Endothelial cell of umbilical vein (primary cell): Measurements from ENCODE around the gene CAPN5. TPM values are rescaled to one million over a fixed set of nuclear protein-coding genes. Genes with fewer than 3 reads are reported as not detected.

Source experiments
- BruUV-seq: library from RNA; stranded (reverse); fragments of 400-500 nt; replicated peaks from 2 replicates; lab custom pipeline; 2021; lab: Mats Ljungman, UMichigan
- CTCF ChIA-PET: fragments of 300-600, 350-600 bp; sonication (Branson Sonifier 250); formaldehyde crosslinking; loops from one replicate; lab custom pipeline; 2021; ENCODE audit warnings: antibody characterized with exemption, inconsistent platforms; lab: Charles Lee
- POLR2A ChIA-PET: fragments of 300-600, 350-600 bp; sonication (Branson Sonifier 250); formaldehyde crosslinking; loops from one replicate; lab custom pipeline; 2021; ENCODE audit warnings: antibody characterized with exemption, inconsistent platforms; lab: Charles Lee
- DNase-seq: peaks from one replicate; pipeline ENCODE4 v3.0.0-alpha.2; 2011; ENCODE audit warnings: low read depth, low spot score
- FAIRE-seq: peaks from 2 replicates; lab custom pipeline; 2011; peaks lifted over from hg19 to GRCh38; lab: Jason Lieb, UNC
- H2AFZ ChIP-seq: 2 replicates; pipeline ENCODE4 v1.6.0; 2012; ENCODE audit warnings: low read depth, low read length, control low read depth, inconsistent platforms
- H3K27ac ChIP-seq: 2 replicates; pipeline ENCODE4 v1.5.1; 2011; ENCODE audit warnings: low read depth, mild to moderate bottlenecking, control low read depth, low read length, moderate library complexity; ENCODE audit not compliant: insufficient read depth
- H3K27me3 ChIP-seq, 2 experiments: 2 replicates each; pipeline versions ENCODE4 v1.6.0 to v1.6.1; 2011; ENCODE audit warnings: low read length in 2 of 2, mixed read lengths in 1 of 2; ENCODE audit not compliant: control insufficient read depth in 2 of 2, insufficient read depth in 2 of 2
- H3K36me3 ChIP-seq, 2 experiments: 2 replicates in 1 of 2; 3 replicates in 1 of 2; pipeline ENCODE4 v1.5.1; 2011; ENCODE audit warnings: low read length in 2 of 2, mild to moderate bottlenecking in 1 of 2, moderate library complexity in 1 of 2; ENCODE audit not compliant: control insufficient read depth in 2 of 2, insufficient read depth in 2 of 2; ENCODE audit errors: extremely low read depth in 1 of 2
- H3K4me1 ChIP-seq: 3 replicates; pipeline ENCODE4 v1.5.1; 2011; ENCODE audit warnings: mild to moderate bottlenecking, low read length; ENCODE audit not compliant: control insufficient read depth, insufficient read depth; ENCODE audit errors: extremely low read depth
- H3K4me2 ChIP-seq: 2 replicates; pipeline ENCODE4 v1.6.1; 2011; ENCODE audit warnings: low read length, control low read depth, mixed read lengths; ENCODE audit not compliant: insufficient read depth
- H3K4me3 ChIP-seq, 3 experiments: fragments of 200-600 bp in 1 of 3; sonication (generic), shearing (Covaris generic) in 1 of 3; replicated peaks in 1 of 3; 2 replicates each; pipeline ENCODE4 v1.5.1; 2011 to 2016; ENCODE audit warnings: control low read depth in 3 of 3, low read length in 3 of 3, mild to moderate bottlenecking in 2 of 3, inconsistent platforms in 1 of 3, low read depth in 1 of 3, moderate library complexity in 1 of 3; ENCODE audit not compliant: insufficient read depth in 1 of 3
- H3K79me2 ChIP-seq: 2 replicates; pipeline ENCODE4 v1.6.0; 2012; ENCODE audit warnings: low read length, inconsistent platforms; ENCODE audit not compliant: control insufficient read depth, insufficient read depth
- H3K9ac ChIP-seq: replicated peaks from 2 replicates; pipeline ENCODE3; 2011; ENCODE audit warnings: low read length, control low read depth; ENCODE audit not compliant: insufficient read depth; ENCODE audit errors: extremely low read depth
- H3K9me1 ChIP-seq: replicated peaks from 3 replicates; pipeline ENCODE4 v1.6.0; 2011; ENCODE audit warnings: mild to moderate bottlenecking, low read length; ENCODE audit not compliant: control insufficient read depth, insufficient read depth; ENCODE audit errors: extremely low read depth
- H3K9me3 ChIP-seq: replicated peaks from 2 replicates; pipeline ENCODE4 v1.5.1; 2012; ENCODE audit warnings: low read length, inconsistent platforms; ENCODE audit not compliant: control insufficient read depth, insufficient read depth
- H4K20me1 ChIP-seq: replicated peaks from 2 replicates; pipeline ENCODE3; 2011; ENCODE audit warnings: mild to moderate bottlenecking, low read length; ENCODE audit not compliant: control insufficient read depth, insufficient read depth; ENCODE audit errors: extremely low read depth
- CTCF ChIP-seq, 2 donors: IDR thresholded peaks; 1 replicate in 1 of 2; 2 replicates in 1 of 2; pipeline ENCODE4 v1.5.1; 2011; ENCODE audit warnings: low read length in 2 of 2, mild to moderate bottlenecking in 2 of 2, moderate library complexity in 2 of 2, control low read depth in 1 of 2, inconsistent platforms in 1 of 2, low read depth in 1 of 2; ENCODE audit not compliant: insufficient read depth in 1 of 2; ENCODE audit errors: extremely low read depth in 1 of 2
- EZH2 ChIP-seq: IDR thresholded peaks from 2 replicates; pipeline ENCODE4 v1.6.1; 2012; ENCODE audit warnings: borderline replicate concordance, low read depth, mild to moderate bottlenecking, moderate library complexity, low read length, inconsistent platforms; ENCODE audit not compliant: severe bottlenecking
- FOS ChIP-seq: IDR thresholded peaks from 2 replicates; pipeline ENCODE4 v1.6.1; 2011; ENCODE audit warnings: mild to moderate bottlenecking, low read length, moderate library complexity, borderline replicate concordance; ENCODE audit not compliant: insufficient read depth
- GATA2 ChIP-seq: IDR thresholded peaks from 2 replicates; pipeline ENCODE4 v1.7.0; 2011; ENCODE audit warnings: low read depth, mild to moderate bottlenecking, moderate library complexity, mixed read lengths, low read length; ENCODE audit not compliant: insufficient read length, insufficient read depth
- JUN ChIP-seq: IDR thresholded peaks from 2 replicates; pipeline ENCODE4 v1.6.1; 2011; ENCODE audit warnings: borderline replicate concordance, low read depth; ENCODE audit not compliant: insufficient read length, insufficient read depth
- MAX ChIP-seq: IDR thresholded peaks from 2 replicates; pipeline ENCODE4 v1.6.1; 2011; ENCODE audit not compliant: insufficient read depth, insufficient read length
- MYC ChIP-seq: IDR thresholded peaks from one replicate; pipeline ENCODE4 v1.6.1; 2011; ENCODE audit warnings: mild to moderate bottlenecking, low read depth, low read length
- POLR2A ChIP-seq: IDR thresholded peaks from 2 replicates; pipeline ENCODE4 v1.6.1; 2012; ENCODE audit warnings: low read depth, mild to moderate bottlenecking, control low read depth, low read length
- POLR2AphosphoS5 ChIP-seq: IDR thresholded peaks from 2 replicates; pipeline ENCODE4 v1.6.1; 2012; ENCODE audit warnings: low read depth, mild to moderate bottlenecking, control low read depth, low read length, moderate library complexity; ENCODE audit not compliant: insufficient read depth
- dilution Hi-C: fragments of 300-500 bp; cut with MboI; formaldehyde crosslinking; loops from one replicate; pipeline ENCODE4 v1.15.0; 2019; ENCODE audit warnings: low sequenced_read_pairs; ENCODE audit not compliant: extremely low pct_ligation_motif_present
- intact Hi-C: fragments of 100-400 bp; cut with micrococcal nuclease; formaldehyde crosslinking; loops from one replicate; pipeline ENCODE4 v1.10.0; 2022
- polyA plus RNA-seq, 4 experiments: library from polyadenylated mRNA; depleted of rRNA in 3 of 4; stranded (reverse) in 3 of 4; unstranded in 1 of 4; fragments of >200 nt; gene quantifications; 2 replicates each; pipeline versions ENCODE4 v1.2.1 to v1.2.3, GENCODE V29; 2011 to 2012; ENCODE audit warnings: missing spikeins in 1 of 4
- total RNA-seq: library from RNA; stranded (reverse); gene quantifications from 2 replicates; pipeline ENCODE4 v1.2.3, GENCODE V29; 2021

The CAPN5 gene
- total and polyA plus RNA-seq, 2 donors (not counting 3 experiments of a cell fraction or from before 2014, with no cell fraction given): 15.0 to 17.0 TPM

GRCh38 chr11:77088236-77089003, 21.6 kb downstream of the CAPN5 start:
- no peaks in the 10 kb centered on the region for H4K20me1 ChIP-seq
- no peaks in the 10 kb centered on the region for H3K9me1 ChIP-seq
- H3K4me2 ChIP-seq: no peak overlapping the region
- DNase-seq (no peak), FAIRE-seq (no peak)
- H3K27ac ChIP-seq: no peak overlapping the region
- H3K9me3 ChIP-seq: no peaks in the 10 kb centered on the region
- no peak overlapping the region for H3K4me3 ChIP-seq
- H3K9ac ChIP-seq: no peak overlapping the region
- intact Hi-C loops (no loop called here), dilution Hi-C loops (no loop called here)
- TF ChIP-seq FOS: no peak
- no peak for TF ChIP-seq POLR2A
- TF ChIP-seq EZH2: no peak
- TF ChIP-seq GATA2: no peak
- TF ChIP-seq MYC: no peak
- TF ChIP-seq CTCF (IDR thresholded peaks at IDR 0.05; ENCODE audit: extremely low read depth in 1 of 2, insufficient read depth in 1 of 2, low read depth in 1 of 2, low read length in 2 of 2): no peak
- TF ChIP-seq POLR2AphosphoS5: no peak
- no peak for TF ChIP-seq MAX
- no peak for TF ChIP-seq JUN
- CTCF ChIA-PET: interaction anchor here (0.6 to 7.3 kb wide), 4 partner anchors 15 to 40 kb away, joined by 3 to 316 read pairs (median 118); partner anchors contain the start of genes CAPN5 and OMP
- no TSS peak for BruUV-seq
- no peaks in the 10 kb centered on the region for H3K4me1 ChIP-seq
- H3K27me3 ChIP-seq: no peaks in the 10 kb centered on the region
- H3K79me2 ChIP-seq: no peaks in the 10 kb centered on the region
- H3K36me3 ChIP-seq: no peaks in the 10 kb centered on the region
- H2AFZ ChIP-seq: no peak overlapping the region
- POLR2A ChIA-PET: no interaction called here
